H1 (cell line): ENCODE results near the gene LCN12. TPM values are rescaled to one million over a fixed set of nuclear protein-coding genes. Genes with fewer than 3 reads are reported as not detected.

Experiments
- CTCF ChIA-PET: fragments of 300-600 bp; sonication (Branson Sonifier 250); formaldehyde crosslinking; loops from one replicate; lab custom pipeline; 2021; ENCODE audit not compliant: partially characterized antibody; lab: Charles Lee
- POLR2A ChIA-PET: fragments of 300-600 bp; sonication (Branson Sonifier 250); formaldehyde crosslinking; loops from one replicate; lab custom pipeline; 2021; ENCODE audit warnings: inconsistent platforms; ENCODE audit not compliant: partially characterized antibody; lab: Charles Lee
- DNase-seq, 2 experiments: peaks; one replicate each; pipeline versions ENCODE4 v3.0.0 to v3.0.0-alpha.2; 2010 to 2022; ENCODE audit warnings: low spot score in 2 of 2, low read depth in 1 of 2, mixed read lengths in 1 of 2
- FAIRE-seq: peaks from 2 replicates; lab custom pipeline; 2011; peaks lifted over from hg19 to GRCh38; lab: Jason Lieb, UNC
- H2AFZ ChIP-seq: 2 replicates; pipeline ENCODE4 v1.8.1; 2012; ENCODE audit warnings: low read length, inconsistent platforms
- H2AK5ac ChIP-seq: 2 replicates; pipeline ENCODE4 v1.6.1; 2013; ENCODE audit warnings: low read depth, low read length
- H2BK120ac ChIP-seq: replicated peaks from 2 replicates; pipeline ENCODE3; 2013; ENCODE audit warnings: low read depth, low read length, inconsistent platforms
- H2BK12ac ChIP-seq: 2 replicates; pipeline ENCODE4 v1.6.1; 2013; ENCODE audit warnings: low read depth, low read length
- H2BK15ac ChIP-seq: 2 replicates; pipeline ENCODE4 v1.6.1; 2013; ENCODE audit warnings: low read length
- H2BK20ac ChIP-seq: 2 replicates; pipeline ENCODE4 v1.6.1; 2013; ENCODE audit warnings: low read length
- H2BK5ac ChIP-seq: 2 replicates; pipeline ENCODE4 v1.6.1; 2013; ENCODE audit warnings: low read depth, low read length
- H3K14ac ChIP-seq: 2 replicates; pipeline ENCODE4 v1.6.1; 2013; ENCODE audit warnings: inconsistent platforms; ENCODE audit not compliant: insufficient read length
- H3K18ac ChIP-seq: 2 replicates; pipeline ENCODE4 v1.6.1; 2013; ENCODE audit warnings: low read length; ENCODE audit errors: extremely low read depth
- H3K23ac ChIP-seq: 2 replicates; pipeline ENCODE4 v1.6.1; 2013; ENCODE audit warnings: inconsistent platforms; ENCODE audit not compliant: insufficient read length
- H3K23me2 ChIP-seq: 2 replicates; pipeline ENCODE4 v1.6.1; 2013; ENCODE audit warnings: low read depth, low read length
- H3K27ac ChIP-seq: 2 replicates; pipeline ENCODE4 v1.6.1; 2011; ENCODE audit warnings: low read depth, low read length, inconsistent platforms
- H3K27me3 ChIP-seq, 4 experiments: replicated peaks in 1 of 4; 1 replicate in 1 of 4; 2 replicates in 3 of 4; pipeline versions ENCODE4 v1.6.1 to v1.8.1; 2011 to 2013; ENCODE audit warnings: low read length in 3 of 4, mild to moderate bottlenecking in 3 of 4, inconsistent platforms in 2 of 4, mixed read lengths in 2 of 4, moderate library complexity in 1 of 4; ENCODE audit not compliant: control insufficient read depth in 3 of 4, insufficient read depth in 3 of 4; ENCODE audit errors: extremely low read depth in 1 of 4
- H3K36me3 ChIP-seq, 4 experiments: 2 replicates each; pipeline versions ENCODE4 v1.6.1 to v1.8.1; 2011 to 2013; ENCODE audit warnings: mild to moderate bottlenecking in 4 of 4, low read length in 3 of 4, moderate library complexity in 2 of 4, control low read depth in 1 of 4, inconsistent platforms in 1 of 4; ENCODE audit not compliant: insufficient read depth in 4 of 4, control insufficient read depth in 2 of 4
- H3K4ac ChIP-seq: replicated peaks from 2 replicates; pipeline ENCODE3; 2013; ENCODE audit warnings: low read length, low read depth, mixed read lengths, inconsistent platforms; ENCODE audit not compliant: insufficient read length
- H3K4me1 ChIP-seq, 4 experiments: replicated peaks in 1 of 4; 1 replicate in 1 of 4; 2 replicates in 3 of 4; pipeline versions ENCODE4 v1.6.1 to v1.8.1; 2011 to 2013; ENCODE audit warnings: low read length in 3 of 4, inconsistent platforms in 2 of 4, mixed read lengths in 1 of 4; ENCODE audit not compliant: insufficient read depth in 4 of 4, control insufficient read depth in 3 of 4
- H3K4me2 ChIP-seq, 2 experiments: 2 replicates each; pipeline versions ENCODE4 v1.6.1 to v1.8.1; 2011 to 2013; ENCODE audit warnings: low read depth in 2 of 2, low read length in 2 of 2, control low read depth in 1 of 2, inconsistent platforms in 1 of 2, mild to moderate bottlenecking in 1 of 2; ENCODE audit not compliant: insufficient read depth in 1 of 2
- H3K4me3 ChIP-seq, 4 experiments: fragments of 200-600, 300-600 bp in 1 of 4; sonication (generic), shearing (Covaris generic), sonication (Bioruptor Twin) in 1 of 4; 2 replicates each; pipeline versions ENCODE4 v1.5.1 to v1.8.1; 2011 to 2016; ENCODE audit warnings: low read length in 4 of 4, low read depth in 3 of 4, control low read depth in 2 of 4, inconsistent platforms in 2 of 4, mild to moderate bottlenecking in 2 of 4, mixed read lengths in 1 of 4, moderate library complexity in 1 of 4; ENCODE audit not compliant: insufficient read depth in 2 of 4; ENCODE audit errors: extremely low read depth in 1 of 4
- H3K56ac ChIP-seq: replicated peaks from 2 replicates; pipeline ENCODE3; 2013; ENCODE audit warnings: low read depth, mild to moderate bottlenecking, mixed read lengths, low read length, inconsistent platforms; ENCODE audit not compliant: insufficient read length
- H3K79me1 ChIP-seq: 2 replicates; pipeline ENCODE4 v1.6.1; 2013; ENCODE audit warnings: low read depth, low read length, control low read depth
- H3K79me2 ChIP-seq, 2 experiments: 2 replicates each; pipeline versions ENCODE4 v1.6.1 to v1.8.1; 2012 to 2013; ENCODE audit warnings: low read length in 2 of 2, mild to moderate bottlenecking in 2 of 2, inconsistent platforms in 1 of 2; ENCODE audit not compliant: insufficient read depth in 2 of 2, control insufficient read depth in 1 of 2
- H3K9ac ChIP-seq, 4 experiments: replicated peaks in 1 of 4; 1 replicate in 1 of 4; 2 replicates in 3 of 4; pipeline versions ENCODE4 v1.6.1 to v1.8.1; 2011 to 2013; ENCODE audit warnings: low read depth in 3 of 4, low read length in 3 of 4, control low read depth in 2 of 4, mild to moderate bottlenecking in 2 of 4, moderate library complexity in 2 of 4, inconsistent platforms in 1 of 4; ENCODE audit errors: extremely low read depth in 1 of 4
- H3K9me3 ChIP-seq, 2 experiments: 2 replicates each; pipeline versions ENCODE4 v1.6.1 to v1.8.1; 2012 to 2013; ENCODE audit warnings: mild to moderate bottlenecking in 2 of 2, moderate library complexity in 2 of 2, control low read depth in 1 of 2, inconsistent platforms in 1 of 2, low read depth in 1 of 2, low read length in 1 of 2, mixed read lengths in 1 of 2; ENCODE audit not compliant: insufficient read depth in 2 of 2
- H4K20me1 ChIP-seq, 2 experiments: replicated peaks in 1 of 2; 2 replicates each; pipeline versions ENCODE3 to v1.8.1; 2011 to 2013; ENCODE audit warnings: inconsistent platforms in 2 of 2, low read length in 2 of 2, mild to moderate bottlenecking in 1 of 2; ENCODE audit not compliant: insufficient read depth in 2 of 2, control insufficient read depth in 1 of 2
- H4K5ac ChIP-seq: 2 replicates; pipeline ENCODE4 v1.6.1; 2013; ENCODE audit warnings: low read length, low read depth, mixed read lengths, inconsistent platforms; ENCODE audit not compliant: insufficient read length
- H4K8ac ChIP-seq: 2 replicates; pipeline ENCODE4 v1.8.0; 2013; ENCODE audit warnings: mild to moderate bottlenecking, moderate library complexity, low read length, inconsistent platforms; ENCODE audit not compliant: insufficient read depth; ENCODE audit errors: extremely low read depth
- H4K91ac ChIP-seq: replicated peaks from 2 replicates; pipeline ENCODE3; 2013; ENCODE audit warnings: low read length, mixed read lengths, inconsistent platforms; ENCODE audit not compliant: insufficient read length
- CEBPB ChIP-seq: IDR thresholded peaks from 2 replicates; pipeline ENCODE4 v1.6.1; 2012; ENCODE audit warnings: low read depth, low read length
- FOSL1 ChIP-seq: IDR thresholded peaks from 2 replicates; pipeline ENCODE4 v1.6.1; 2011; ENCODE audit warnings: mild to moderate bottlenecking, low read depth, low read length, moderate library complexity; ENCODE audit not compliant: insufficient read depth
- POU5F1 ChIP-seq: IDR thresholded peaks from 2 replicates; pipeline ENCODE4 v1.6.1; 2011; ENCODE audit warnings: low read depth, mild to moderate bottlenecking, low read length, moderate library complexity
- RFX5 ChIP-seq: IDR thresholded peaks from 2 replicates; pipeline ENCODE4 v1.6.1; 2011; ENCODE audit warnings: low read depth, low read length, improper control_type of control experiment, borderline replicate concordance
- WGBS, 2 experiments: shearing (Covaris generic) in 1 of 2; methylation state at CpG; one replicate each; pipeline versions ENCODE4 v1.1.6 to v1.1.7; 2013 to 2015; ENCODE audit warnings: low lambda C conversion rate in 2 of 2, mixed read lengths in 2 of 2, inconsistent platforms in 1 of 2, low coverage in 1 of 2, missing lambda C conversion rate in 1 of 2; ENCODE audit not compliant: insufficient replicate concordance in 2 of 2, insufficient coverage in 1 of 2, insufficient read length in 1 of 2; ENCODE audit errors: extremely low coverage in 1 of 2, missing lambda C conversion rate in 1 of 2; 5-methylcytosine and 5-hydroxymethylcytosine counted together
- polyA plus RNA-seq, 7 experiments: library from polyadenylated mRNA; depleted of rRNA in 3 of 7; stranded (reverse) in 5 of 7; unstranded in 2 of 7; fragments of >200 nt in 5 of 7; fragments of 200-250 nt in 2 of 7; gene quantifications; 1 replicate in 5 of 7; 2 replicates in 1 of 7; 4 replicates in 1 of 7; pipeline versions ENCODE4 v1.2.1 to v1.2.3, GENCODE V29; 2011 to 2013; ENCODE audit warnings: missing spikeins in 2 of 7, mixed read lengths in 2 of 7
- total RNA-seq: library from RNA; stranded (reverse); fragmentation: NEBNext Ultra II Directional; extraction: Animal tissue kit (Norgen Biotek cat#: 25700); gene quantifications from 2 replicates; pipeline ENCODE4 v1.2.1, GENCODE V29; 2021
- TF ChIP-seq, protein P1 (sequence below): IDR thresholded peaks from 2 replicates; pipeline ENCODE4 v1.6.1; 2011; ENCODE audit warnings: low read length, improper control_type of control experiment

LCN12 gene
- total and polyA plus RNA-seq, 2 of the 8 experiments (the other 6 are each of a cell fraction or from before 2014, with no cell fraction given): 1.1 to 1.7 TPM

DNA sequence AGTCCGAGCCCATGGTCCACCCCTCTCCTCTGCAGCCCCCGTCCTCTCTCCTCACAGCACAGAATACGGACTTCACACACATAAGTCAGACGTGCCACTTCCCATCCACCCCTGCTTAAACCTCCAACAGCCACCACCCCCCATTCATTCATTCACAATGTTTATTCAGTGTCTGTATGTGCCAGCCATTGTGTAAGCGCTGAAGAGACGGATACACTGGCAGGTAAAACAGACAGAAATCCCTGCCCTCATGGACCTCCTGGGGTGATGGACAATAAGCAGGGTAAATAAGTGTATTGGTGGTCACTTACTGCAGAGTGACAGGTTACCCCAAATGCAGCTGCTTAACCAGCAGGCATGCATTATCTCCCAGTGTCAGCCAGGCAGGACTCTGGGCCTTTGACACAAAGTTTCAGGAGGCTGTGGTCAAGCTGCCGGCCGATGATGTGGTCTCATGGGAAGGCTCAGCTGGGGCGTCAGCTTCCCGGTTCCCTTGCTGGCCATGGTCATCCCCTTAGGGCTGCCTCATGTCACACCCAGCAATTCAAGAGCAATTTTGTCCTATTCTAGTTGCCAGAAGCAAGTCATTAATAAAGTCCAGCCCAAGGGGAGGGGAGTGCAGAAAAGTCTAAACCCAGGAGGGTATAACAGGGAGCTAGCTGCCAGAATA is 38.3 kb downstream of the LCN12 start:
- Histone ChIP-seq H3K9ac (no peak overlapping the region), H3K27me3 (peaks cover 5 to 30% (median 25%) of the 10 kb centered on the region in 4 experiments), H4K20me1 (peaks cover 0 to 2% of the 10 kb centered on the region in 2 experiments), H2BK15ac (peak overlapping the region; percentile 29; the same call in 1 of the 2 replicates), H3K4me3 (no peak overlapping the region), H3K23ac (no peak overlapping the region), H3K79me2 (no peaks in the 10 kb centered on the region), H3K18ac (no peak overlapping the region), H3K9me3 (peaks cover 6% of the 10 kb centered on the region in 2 experiments; a peak in 2 of 4 replicates), H4K5ac (no peak overlapping the region), H2AFZ (no peak overlapping the region), H3K4me1 (peaks cover 0 to 5% (median 2%) of the 10 kb centered on the region in 4 experiments; a peak in 4 of 7 replicates), H2BK120ac (no peak overlapping the region)
- 85% methylated on average over 10 of the region's 10 CpGs; no CpG with 5 or more reads in 1 of the 2 experiments for WGBS, 2 experiments
- POLR2A ChIA-PET: no interaction called here
- no peak for DNase-seq
- no peak for FAIRE-seq
- TF ChIP-seq FOSL1: no peak
- TF ChIP-seq POU5F1: no peak
- TF ChIP-seq, protein P1, sequence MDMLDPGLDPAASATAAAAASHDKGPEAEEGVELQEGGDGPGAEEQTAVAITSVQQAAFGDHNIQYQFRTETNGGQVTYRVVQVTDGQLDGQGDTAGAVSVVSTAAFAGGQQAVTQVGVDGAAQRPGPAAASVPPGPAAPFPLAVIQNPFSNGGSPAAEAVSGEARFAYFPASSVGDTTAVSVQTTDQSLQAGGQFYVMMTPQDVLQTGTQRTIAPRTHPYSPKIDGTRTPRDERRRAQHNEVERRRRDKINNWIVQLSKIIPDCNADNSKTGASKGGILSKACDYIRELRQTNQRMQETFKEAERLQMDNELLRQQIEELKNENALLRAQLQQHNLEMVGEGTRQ: no peak
- no peak for TF ChIP-seq RFX5
- no peak for TF ChIP-seq CEBPB
- TF ChIP-seq, all 59 proteins: peak for 0
- no peak overlapping the region for H4K8ac ChIP-seq
- no peak overlapping the region for H3K56ac ChIP-seq
- 0 out of 2 replicates have a peak overlapping the region, but pooled peaks have one; percentile 60 for H2AK5ac ChIP-seq
- H3K14ac ChIP-seq: no peak overlapping the region
- H2BK5ac ChIP-seq: no peak overlapping the region
- H2BK20ac ChIP-seq: no peak overlapping the region
- peaks cover 0 to 2% (median 0%) of the 10 kb centered on the region in 4 experiments; a peak in 1 of 8 replicates for H3K36me3 ChIP-seq
- no peak overlapping the region for H3K27ac ChIP-seq
- no peak overlapping the region for H2BK12ac ChIP-seq
- H3K4me2 ChIP-seq: no peak overlapping the region
- no peak overlapping the region for H3K4ac ChIP-seq
- CTCF ChIA-PET: interaction anchor here (0.6 to 6.3 kb wide), 5 partner anchors 9 to 77 kb away, joined by 3 to 31 read pairs (median 15); partner anchors contain the start of gene ABCA2
- no peaks in the 10 kb centered on the region for H3K79me1 ChIP-seq
- peaks cover 9% of the 10 kb centered on the region for H3K23me2 ChIP-seq
- H4K91ac ChIP-seq: no peak overlapping the region
